ENCODE data around the gene MOB2.

Gene MOB2

GRCh38 chr11:1469911-1470680 is 16.5 kb downstream of the MOB2 start:
- DNase-seq: no peak

GRCh38 chr11:1469287-1469910 is 17.2 kb downstream of the MOB2 start:
- DNase-seq: no peak

GRCh38 chr11:1468473-1469066 is 18.0 kb downstream of the MOB2 start:
- no peak for DNase-seq

- DNase-seq: no peak
These were observed 18.6 kb downstream of the MOB2 start for GRCh38 chr11:1468002-1468401.

GRCh38 chr11:1467270-1467669 is 19.3 kb downstream of the MOB2 start:
- DNase-seq: no peak

- DNase-seq: no peak
These were observed 19.8 kb downstream of the MOB2 start for GRCh38 chr11:1466784-1467183.

- DNase-seq: no peak
These were observed 23.5 kb downstream of the MOB2 start for GRCh38 chr11:1463056-1463455.

- DNase-seq: no peak
These were observed 23.9 kb downstream of the MOB2 start for GRCh38 chr11:1462698-1462975.

- DNase-seq: no peak
These were observed 24.5 kb downstream of the MOB2 start for GRCh38 chr11:1461826-1462697.

- no peak for DNase-seq
These were observed 25.4 kb downstream of the MOB2 start for GRCh38 chr11:1460986-1461825.

- DNase-seq: no peak
These were observed 26.1 kb downstream of the MOB2 start for GRCh38 chr11:1460396-1460985.

- no peak for DNase-seq
These were observed 26.7 kb downstream of the MOB2 start for GRCh38 chr11:1459764-1460395.

- no peak for DNase-seq
These were observed 27.4 kb downstream of the MOB2 start for GRCh38 chr11:1459219-1459575.

GRCh38 chr11:1458340-1459218 is 28.0 kb downstream of the MOB2 start:
- DNase-seq: peak; percentile 18

- no peak for DNase-seq
These were observed 28.7 kb downstream of the MOB2 start for GRCh38 chr11:1457856-1458255.

GRCh38 chr11:1457326-1457680 is 29.3 kb downstream of the MOB2 start:
- DNase-seq: no peak

GRCh38 chr11:1456596-1457325 is 29.8 kb downstream of the MOB2 start:
- DNase-seq: no peak

GRCh38 chr11:1456176-1456575 is 30.4 kb downstream of the MOB2 start:
- DNase-seq: no peak

GRCh38 chr11:1455763-1456060 is 30.9 kb downstream of the MOB2 start:
- no peak for DNase-seq

- DNase-seq: no peak
These were observed 31.4 kb downstream of the MOB2 start for GRCh38 chr11:1455032-1455762.
